ENCODE results near the gene TUBA3C.

GRCh38 chr13:19182536-19182935, 912 bp upstream of the TUBA3C start:
- TF ChIP-seq CTCF (conservative IDR thresholded peaks at IDR 0.05; ENCODE audit: low read length) (no peak), EZH2phosphoT487 (IDR thresholded peaks at IDR 0.05; ENCODE audit: borderline replicate concordance, low read depth, low read length) (no peak)

All from OCI-LY7 (cell line).